Measurements from ENCODE around the gene GPR31.

The GPR31 gene

DNA sequence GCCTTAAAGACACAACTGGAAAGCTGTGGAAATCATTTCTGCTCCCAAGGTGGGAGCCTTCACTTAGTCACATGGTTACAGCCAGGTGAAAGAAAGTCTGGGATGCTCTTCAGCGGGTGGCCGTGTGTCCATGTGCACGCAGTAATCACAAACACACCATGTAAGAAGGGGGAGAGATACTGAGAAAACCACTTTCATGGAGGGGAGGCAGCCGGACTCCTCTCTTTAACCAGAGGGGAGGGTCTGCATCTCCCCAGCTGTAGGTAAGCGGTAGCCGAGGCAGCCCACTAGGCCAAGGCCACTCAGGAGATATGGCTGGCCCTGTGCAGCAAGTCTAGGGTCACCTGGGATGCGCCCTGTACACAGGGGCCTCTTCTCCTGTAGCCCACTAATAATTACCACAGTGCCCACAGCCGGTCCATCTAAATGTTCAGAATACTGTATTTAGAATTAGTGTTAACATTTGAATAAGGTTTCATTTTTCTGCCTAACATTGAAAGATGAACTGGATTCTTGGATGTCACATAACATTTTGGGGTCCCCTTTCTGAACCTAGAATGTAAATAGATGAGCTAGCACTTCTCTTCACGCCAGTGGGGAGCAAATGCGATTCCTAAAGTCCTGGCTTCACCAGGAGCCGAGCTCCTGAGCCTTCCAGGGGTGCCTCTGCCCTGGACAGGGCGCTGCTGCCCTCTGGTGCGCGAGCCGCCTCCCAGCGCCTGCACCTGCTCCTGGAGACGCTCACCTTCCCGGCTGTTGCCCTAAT lies 15.9 kb downstream of the GPR31 start:
- TF ChIP-seq, protein P1, sequence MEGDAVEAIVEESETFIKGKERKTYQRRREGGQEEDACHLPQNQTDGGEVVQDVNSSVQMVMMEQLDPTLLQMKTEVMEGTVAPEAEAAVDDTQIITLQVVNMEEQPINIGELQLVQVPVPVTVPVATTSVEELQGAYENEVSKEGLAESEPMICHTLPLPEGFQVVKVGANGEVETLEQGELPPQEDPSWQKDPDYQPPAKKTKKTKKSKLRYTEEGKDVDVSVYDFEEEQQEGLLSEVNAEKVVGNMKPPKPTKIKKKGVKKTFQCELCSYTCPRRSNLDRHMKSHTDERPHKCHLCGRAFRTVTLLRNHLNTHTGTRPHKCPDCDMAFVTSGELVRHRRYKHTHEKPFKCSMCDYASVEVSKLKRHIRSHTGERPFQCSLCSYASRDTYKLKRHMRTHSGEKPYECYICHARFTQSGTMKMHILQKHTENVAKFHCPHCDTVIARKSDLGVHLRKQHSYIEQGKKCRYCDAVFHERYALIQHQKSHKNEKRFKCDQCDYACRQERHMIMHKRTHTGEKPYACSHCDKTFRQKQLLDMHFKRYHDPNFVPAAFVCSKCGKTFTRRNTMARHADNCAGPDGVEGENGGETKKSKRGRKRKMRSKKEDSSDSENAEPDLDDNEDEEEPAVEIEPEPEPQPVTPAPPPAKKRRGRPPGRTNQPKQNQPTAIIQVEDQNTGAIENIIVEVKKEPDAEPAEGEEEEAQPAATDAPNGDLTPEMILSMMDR (IDR thresholded peaks at IDR 0.05) = peak; percentile 94

DNA sequence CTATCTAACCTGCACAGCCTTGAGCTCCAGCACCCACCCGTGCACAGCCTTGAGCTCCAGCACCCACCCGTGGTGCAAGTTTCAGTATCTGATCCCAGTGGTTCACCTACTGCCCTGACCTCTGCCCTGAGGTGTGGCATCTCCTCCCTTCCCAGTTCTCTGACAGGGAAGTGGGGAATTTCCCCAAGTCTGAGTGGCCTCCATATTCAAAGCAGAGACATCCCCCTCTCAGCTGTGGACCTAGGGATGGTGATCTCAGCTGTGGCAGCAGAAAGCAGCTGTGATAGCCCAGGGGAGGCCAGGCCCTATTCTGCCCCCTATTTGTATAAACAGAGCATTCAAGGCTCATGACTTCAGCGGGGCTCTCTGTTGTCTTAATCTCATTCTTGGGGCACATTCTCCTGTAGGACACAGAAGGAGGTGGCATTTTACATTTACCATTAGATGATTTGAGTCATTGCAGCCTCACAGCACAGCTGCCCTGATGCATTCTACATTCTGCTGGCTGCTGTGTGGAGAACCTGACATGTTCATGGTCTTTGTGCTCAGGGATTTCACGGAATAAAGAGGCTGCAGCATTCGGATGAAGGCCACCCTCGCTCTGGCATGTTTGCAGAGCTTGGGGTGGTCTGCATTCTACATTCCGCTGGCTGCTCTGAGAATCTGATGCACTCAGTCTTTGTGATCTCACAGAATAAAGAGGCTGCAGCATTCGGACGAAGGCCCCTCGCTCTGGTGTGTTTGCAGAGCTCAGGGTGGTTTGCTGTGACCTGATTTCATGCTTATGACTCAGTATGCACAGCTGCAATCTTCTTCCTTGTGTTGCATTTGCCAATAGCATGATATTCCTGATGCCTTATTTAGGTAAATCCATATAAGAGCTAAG lies 16.9 kb downstream of the GPR31 start:
- TF ChIP-seq, protein P1 (IDR thresholded peaks at IDR 0.05) = no peak

DNA sequence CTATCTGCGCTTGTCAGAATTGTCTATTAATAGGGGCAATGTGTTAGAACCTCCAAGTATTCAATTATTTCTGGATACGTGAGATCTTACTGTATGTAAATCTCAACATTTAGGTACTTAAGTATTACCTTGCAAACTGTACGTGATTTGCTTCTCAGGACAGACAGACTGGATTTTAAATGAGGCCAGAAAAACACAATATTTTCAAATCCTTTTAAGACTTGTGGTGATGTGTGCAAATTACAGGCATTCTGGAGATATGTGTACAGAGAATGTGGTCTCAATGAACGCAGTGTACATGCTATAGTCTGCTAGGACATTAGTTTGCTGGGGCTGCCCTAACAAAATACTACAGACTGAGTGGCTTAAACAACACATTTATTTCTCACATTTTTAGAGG lies 18.0 kb downstream of the GPR31 start:
- TF ChIP-seq, protein P1 (IDR thresholded peaks at IDR 0.05) = no peak

DNA sequence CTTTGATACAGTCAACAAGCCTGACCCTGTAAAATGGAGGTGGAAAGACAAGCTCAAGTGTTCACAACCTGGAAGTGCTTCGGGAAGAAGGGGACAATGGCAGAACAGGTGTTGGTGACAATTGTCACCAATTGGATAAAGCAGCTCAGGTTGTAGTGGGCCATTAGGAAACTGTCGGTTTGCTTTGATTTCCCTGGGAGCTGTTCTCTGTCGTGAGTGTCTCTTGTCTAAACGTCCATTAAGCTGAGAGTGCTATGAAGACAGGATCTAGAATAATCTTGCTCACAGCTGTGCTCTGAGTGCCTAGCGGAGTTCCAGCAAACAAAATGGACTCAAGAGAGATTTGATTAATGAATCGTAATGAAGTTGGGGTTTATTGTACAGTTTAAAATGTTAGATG lies 19.9 kb downstream of the GPR31 start:
- TF ChIP-seq, protein P1 (IDR thresholded peaks at IDR 0.05) = no peak

DNA sequence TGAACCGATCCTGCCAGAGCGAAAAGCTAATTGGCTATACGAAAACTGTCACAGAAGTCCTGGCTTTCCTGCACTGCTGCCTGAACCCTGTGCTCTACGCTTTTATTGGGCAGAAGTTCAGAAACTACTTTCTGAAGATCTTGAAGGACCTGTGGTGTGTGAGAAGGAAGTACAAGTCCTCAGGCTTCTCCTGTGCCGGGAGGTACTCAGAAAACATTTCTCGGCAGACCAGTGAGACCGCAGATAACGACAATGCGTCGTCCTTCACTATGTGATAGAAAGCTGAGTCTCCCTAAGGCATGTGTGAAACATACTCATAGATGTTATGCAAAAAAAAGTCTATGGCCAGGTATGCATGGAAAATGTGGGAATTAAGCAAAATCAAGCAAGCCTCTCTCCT lies 20.7 kb downstream of the GPR31 start:
- TF ChIP-seq, protein P1 (IDR thresholded peaks at IDR 0.05) = no peak

DNA sequence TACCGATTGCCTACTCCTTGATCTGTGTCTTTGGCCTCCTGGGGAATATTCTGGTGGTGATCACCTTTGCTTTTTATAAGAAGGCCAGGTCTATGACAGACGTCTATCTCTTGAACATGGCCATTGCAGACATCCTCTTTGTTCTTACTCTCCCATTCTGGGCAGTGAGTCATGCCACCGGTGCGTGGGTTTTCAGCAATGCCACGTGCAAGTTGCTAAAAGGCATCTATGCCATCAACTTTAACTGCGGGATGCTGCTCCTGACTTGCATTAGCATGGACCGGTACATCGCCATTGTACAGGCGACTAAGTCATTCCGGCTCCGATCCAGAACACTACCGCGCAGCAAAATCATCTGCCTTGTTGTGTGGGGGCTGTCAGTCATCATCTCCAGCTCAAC lies 21.4 kb downstream of the GPR31 start:
- TF ChIP-seq, protein P1 (IDR thresholded peaks at IDR 0.05) = no peak

DNA sequence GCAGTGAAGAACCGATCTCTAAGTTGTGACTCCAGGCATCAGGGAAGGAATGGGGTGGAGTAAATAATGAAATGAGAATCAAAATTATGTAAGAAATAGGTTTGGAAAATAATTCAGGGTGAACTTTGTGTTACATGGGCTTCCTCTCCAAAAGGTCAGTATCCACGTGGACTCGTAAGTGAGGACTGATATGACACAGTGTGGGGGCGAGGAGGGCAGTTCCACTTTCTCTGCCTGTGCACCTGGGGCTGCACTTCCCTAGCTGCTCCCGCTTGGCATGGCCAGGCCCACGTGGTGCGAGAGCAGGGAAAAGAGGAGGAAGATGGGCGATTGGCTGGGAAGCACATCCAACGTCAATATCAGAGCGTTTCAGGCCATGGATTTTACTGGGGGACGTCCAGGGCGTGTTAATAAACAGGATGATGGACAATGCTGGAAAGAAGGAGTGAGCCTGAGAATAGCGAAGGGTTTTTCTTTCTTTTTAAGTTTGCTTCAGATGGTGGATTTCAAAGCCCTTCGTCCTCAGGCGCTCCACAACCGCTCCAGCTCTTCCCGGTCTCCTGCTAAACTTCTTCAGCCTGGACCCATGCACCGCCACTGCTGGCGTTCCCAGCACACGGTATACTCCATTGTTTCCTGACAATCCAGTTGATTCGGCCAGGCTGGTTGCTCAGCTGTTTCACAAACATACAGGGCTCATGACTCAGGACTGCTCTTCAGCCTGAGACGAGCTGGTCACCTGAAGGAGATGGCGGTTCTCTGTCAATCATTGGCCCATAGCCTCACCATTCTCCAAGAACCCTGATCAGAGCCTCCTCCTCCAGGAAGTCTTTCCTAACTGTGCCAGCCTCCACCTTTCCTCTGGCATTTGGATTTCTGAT lies 23.1 kb downstream of the GPR31 start:
- TF ChIP-seq, protein P1 (IDR thresholded peaks at IDR 0.05) = no peak
